Measurements from ENCODE around the gene ZC3H12C. TPM values are rescaled to one million over a fixed set of nuclear protein-coding genes. Genes with fewer than 3 reads are reported as not detected.
A peak's percentile ranks its signal among the peaks of the same experiment; 100 is the strongest.

ZC3H12C gene
- total RNA-seq, 1 donor from 2014 or later: 5.0 TPM

GRCh38 chr11:110092111-110092514 lies 1.1 kb upstream of the ZC3H12C start:
- TF ChIP-seq CTCF (conservative IDR thresholded peaks at IDR 0.05; ENCODE audit: low read depth, low read length): no peak
- DNase-seq (ENCODE audit: low read depth): no peak
- peak overlapping the region; percentile 78 for H3K4me3 ChIP-seq (ENCODE audit: low read depth, low read length)

- DNase-seq (ENCODE audit: low read depth): no peak
- TF ChIP-seq CTCF (conservative IDR thresholded peaks at IDR 0.05; ENCODE audit: low read depth, low read length): no peak
- peak overlapping the region; percentile 78 for H3K4me3 ChIP-seq (ENCODE audit: low read depth, low read length)
These were observed 460 bp downstream of the ZC3H12C start for GRCh38 chr11:110093407-110094297.

GRCh38 chr11:110094298-110095285 lies 1.4 kb downstream of the ZC3H12C start:
- no peak for DNase-seq (ENCODE audit: low read depth)
- H3K4me3 ChIP-seq (ENCODE audit: low read depth, low read length): peak overlapping the region; percentile 78
- no peak for TF ChIP-seq CTCF (conservative IDR thresholded peaks at IDR 0.05; ENCODE audit: low read depth, low read length)

GRCh38 chr11:110095554-110095953 lies 2.4 kb downstream of the ZC3H12C start:
- H3K4me3 ChIP-seq (ENCODE audit: low read depth, low read length): peak overlapping the region; percentile 78

GRCh38 chr11:110096496-110096895 lies 3.3 kb downstream of the ZC3H12C start:
- no peak for DNase-seq (ENCODE audit: low read depth)
- TF ChIP-seq CTCF (conservative IDR thresholded peaks at IDR 0.05; ENCODE audit: low read depth, low read length): no peak
- H3K4me3 ChIP-seq (ENCODE audit: low read depth, low read length): no peak overlapping the region

More at GRCh38 chr11:110095554-110095953, 2.4 kb downstream of the ZC3H12C start:
- DNase-seq (ENCODE audit: low read depth): no peak
- no peak for TF ChIP-seq CTCF (conservative IDR thresholded peaks at IDR 0.05; ENCODE audit: low read depth, low read length)

- no peak for DNase-seq (ENCODE audit: low read depth)
- no peak overlapping the region for H3K4me3 ChIP-seq (ENCODE audit: low read depth, low read length)
- no peak for TF ChIP-seq CTCF (conservative IDR thresholded peaks at IDR 0.05; ENCODE audit: low read depth, low read length)
These were observed 4.3 kb downstream of the ZC3H12C start for GRCh38 chr11:110097459-110098012.

Data from epithelial cell of proximal tubule (primary cell).